ENCODE measurements around the gene ATRX. TPM values are rescaled to one million over a fixed set of nuclear protein-coding genes. Genes with fewer than 3 reads are reported as not detected.
A peak's percentile ranks its signal among the peaks of the same experiment; 100 is the strongest.
"Not testable (repeated sequence)": the region's sequence is repeated elsewhere in the genome, so short reads cannot be mapped to it uniquely, and the experiment has no call there.

ATRX gene
- total and polyA plus RNA-seq, 2 donors (not counting 1 experiment from before 2014, with no cell fraction given): 19.3 to 173 TPM

DNA sequence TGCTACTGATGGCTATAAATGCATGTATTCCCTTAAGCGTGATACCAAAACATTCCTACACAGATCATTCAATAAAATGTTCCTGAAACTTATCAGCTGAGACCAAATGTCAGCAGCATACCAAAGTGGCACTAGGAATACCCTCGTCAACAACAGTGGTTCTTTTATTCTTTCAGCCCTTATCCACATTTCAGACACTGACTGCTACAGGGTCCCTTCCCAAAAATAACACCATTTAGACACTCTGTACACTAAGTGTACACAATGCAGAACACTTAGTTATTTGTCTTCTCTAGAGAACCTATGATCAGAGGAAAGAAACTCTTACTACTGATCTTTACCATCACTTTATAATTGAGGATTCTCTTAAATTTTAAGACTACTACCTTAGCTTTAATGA is 94.1 kb downstream of the ATRX start:
- Histone ChIP-seq H3K9me3 (ENCODE audit: control extremely low read depth in 1 of 3, control insufficient read depth in 2 of 3, insufficient read depth in 1 of 3, low read length in 2 of 3) (no peaks in the 10 kb centered on the region), H3K4me3 (ENCODE audit: control extremely low read depth in 1 of 5, extremely low read depth in 1 of 5, insufficient read depth in 1 of 5, low read depth in 2 of 5, low read length in 4 of 5) (no peak overlapping the region), H3K27me3 (replicated peaks in 1 of 4; ENCODE audit: control extremely low read depth in 1 of 4, control insufficient read depth in 3 of 4, insufficient read depth in 4 of 4, low read length in 3 of 4) (no peaks in the 10 kb centered on the region), H3K79me2 (ENCODE audit: control insufficient read depth, insufficient read depth, low read length) (peaks cover 6% of the 10 kb centered on the region), H3K36me3 (replicated peaks in 1 of 2; ENCODE audit: control extremely low read depth in 1 of 2, control insufficient read depth in 1 of 2, extremely low read depth in 1 of 2, insufficient read depth in 2 of 2, low read length in 1 of 2) (peaks cover 3 to 25% of the 10 kb centered on the region in 2 experiments), H3K9ac (ENCODE audit: low read length) (no peak overlapping the region), H3K4me1 (ENCODE audit: control insufficient read depth in 2 of 2, insufficient read depth in 2 of 2, low read length in 2 of 2) (peaks cover 0 to 3% of the 10 kb centered on the region in 2 donors), H3K4me2 (replicated peaks; ENCODE audit: low read depth, low read length, poor library complexity, severe bottlenecking) (no peak overlapping the region), H2AFZ (ENCODE audit: insufficient read depth, low read depth, low read length, poor library complexity, severe bottlenecking) (no peak overlapping the region), H3K27ac (ENCODE audit: low read length in 2 of 2) (no peak overlapping the region), H4K20me1 (ENCODE audit: control insufficient read depth, insufficient read depth, low read length, poor library complexity, severe bottlenecking) (no peaks in the 10 kb centered on the region)
- Mint-ChIP-seq H3K4me1 (peaks cover 13% of the 10 kb centered on the region), H3K27me3 (no peaks in the 10 kb centered on the region), H3K4me3 (no peak overlapping the region), H3K9me3 (ENCODE audit: insufficient read depth) (no peaks in the 10 kb centered on the region), H3K27ac (peak overlapping the region; percentile 4)
- ChIA-PET POLR2A (no interaction called here), CTCF (no interaction called here)
- no peak for TF ChIP-seq EZH2 (IDR thresholded peaks at IDR 0.05; ENCODE audit: borderline replicate concordance, insufficient read depth, low read depth, low read length, poor library complexity, severe bottlenecking)
- TF ChIP-seq, protein P1, sequence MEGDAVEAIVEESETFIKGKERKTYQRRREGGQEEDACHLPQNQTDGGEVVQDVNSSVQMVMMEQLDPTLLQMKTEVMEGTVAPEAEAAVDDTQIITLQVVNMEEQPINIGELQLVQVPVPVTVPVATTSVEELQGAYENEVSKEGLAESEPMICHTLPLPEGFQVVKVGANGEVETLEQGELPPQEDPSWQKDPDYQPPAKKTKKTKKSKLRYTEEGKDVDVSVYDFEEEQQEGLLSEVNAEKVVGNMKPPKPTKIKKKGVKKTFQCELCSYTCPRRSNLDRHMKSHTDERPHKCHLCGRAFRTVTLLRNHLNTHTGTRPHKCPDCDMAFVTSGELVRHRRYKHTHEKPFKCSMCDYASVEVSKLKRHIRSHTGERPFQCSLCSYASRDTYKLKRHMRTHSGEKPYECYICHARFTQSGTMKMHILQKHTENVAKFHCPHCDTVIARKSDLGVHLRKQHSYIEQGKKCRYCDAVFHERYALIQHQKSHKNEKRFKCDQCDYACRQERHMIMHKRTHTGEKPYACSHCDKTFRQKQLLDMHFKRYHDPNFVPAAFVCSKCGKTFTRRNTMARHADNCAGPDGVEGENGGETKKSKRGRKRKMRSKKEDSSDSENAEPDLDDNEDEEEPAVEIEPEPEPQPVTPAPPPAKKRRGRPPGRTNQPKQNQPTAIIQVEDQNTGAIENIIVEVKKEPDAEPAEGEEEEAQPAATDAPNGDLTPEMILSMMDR (IDR thresholded peaks at IDR 0.05): no peak
- 100% methylated on average over 1 of the region's 2 CpGs for WGBS (ENCODE audit: insufficient coverage)
- ATAC-seq (ENCODE audit: low read depth) (no peak), DNase-seq (no peak)
- intact Hi-C loops (cut with micrococcal nuclease): loop anchor here (10.0 kb wide), 1 partner anchor 93 kb away; the partner anchor contains the start of gene ATRX

DNA sequence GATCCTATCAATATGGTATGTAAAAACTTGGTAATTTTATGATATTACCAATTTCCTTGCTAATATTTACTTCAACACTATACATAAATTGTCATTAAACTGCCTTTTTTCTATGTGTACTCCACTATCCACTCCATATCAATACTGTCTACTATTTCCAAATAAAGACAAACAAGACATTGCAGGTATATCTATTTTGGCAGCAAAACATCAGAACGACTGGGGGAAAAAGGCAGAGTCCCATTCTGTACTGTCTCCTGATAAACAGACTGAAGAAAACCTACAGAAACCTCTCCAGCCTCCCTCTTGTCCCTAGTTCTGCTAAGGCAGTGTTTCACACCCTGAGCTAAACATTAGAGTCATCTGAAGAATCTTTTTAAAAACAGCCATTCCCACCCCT is 96.6 kb downstream of the ATRX start:
- H4K20me1 ChIP-seq (ENCODE audit: control insufficient read depth, insufficient read depth, low read length, poor library complexity, severe bottlenecking): no peaks in the 10 kb centered on the region
- Mint-ChIP-seq H3K4me1 (peaks cover 8% of the 10 kb centered on the region), H3K9me3 (ENCODE audit: insufficient read depth) (no peaks in the 10 kb centered on the region), H3K27me3 (no peaks in the 10 kb centered on the region), H3K27ac (no peak overlapping the region), H3K4me3 (no peak overlapping the region)
- CTCF ChIA-PET: no interaction called here
- H3K36me3 ChIP-seq (replicated peaks in 1 of 2; ENCODE audit: control extremely low read depth in 1 of 2, control insufficient read depth in 1 of 2, extremely low read depth in 1 of 2, insufficient read depth in 2 of 2, low read length in 1 of 2): peaks cover 5 to 35% of the 10 kb centered on the region in 2 experiments
- peaks cover 3% of the 10 kb centered on the region for H3K79me2 ChIP-seq (ENCODE audit: control insufficient read depth, insufficient read depth, low read length)
- peaks cover 0 to 3% of the 10 kb centered on the region in 2 donors for H3K4me1 ChIP-seq (ENCODE audit: control insufficient read depth in 2 of 2, insufficient read depth in 2 of 2, low read length in 2 of 2)
- H2AFZ ChIP-seq (ENCODE audit: insufficient read depth, low read depth, low read length, poor library complexity, severe bottlenecking): no peak overlapping the region
- DNase-seq: no peak
- ATAC-seq (ENCODE audit: low read depth): no peak
- TF ChIP-seq, protein P1 (IDR thresholded peaks at IDR 0.05): no peak
- no peak for TF ChIP-seq EZH2 (IDR thresholded peaks at IDR 0.05; ENCODE audit: borderline replicate concordance, insufficient read depth, low read depth, low read length, poor library complexity, severe bottlenecking)
- no peaks in the 10 kb centered on the region for H3K9me3 ChIP-seq (ENCODE audit: control extremely low read depth in 1 of 3, control insufficient read depth in 2 of 3, insufficient read depth in 1 of 3, low read length in 2 of 3)
- POLR2A ChIA-PET: no interaction called here
- no peak overlapping the region for H3K4me3 ChIP-seq (ENCODE audit: control extremely low read depth in 1 of 5, extremely low read depth in 1 of 5, insufficient read depth in 1 of 5, low read depth in 2 of 5, low read length in 4 of 5)
- no peak overlapping the region for H3K4me2 ChIP-seq (replicated peaks; ENCODE audit: low read depth, low read length, poor library complexity, severe bottlenecking)
- H3K27me3 ChIP-seq (replicated peaks in 1 of 4; ENCODE audit: control extremely low read depth in 1 of 4, control insufficient read depth in 3 of 4, insufficient read depth in 4 of 4, low read length in 3 of 4): no peaks in the 10 kb centered on the region
- H3K9ac ChIP-seq (ENCODE audit: low read length): no peak overlapping the region
- H3K27ac ChIP-seq (ENCODE audit: low read length in 2 of 2): no peak overlapping the region
- intact Hi-C loops (cut with micrococcal nuclease): no loop called here
- WGBS (ENCODE audit: insufficient coverage): 100% methylated on average over 1 of the region's 1 CpG

DNA sequence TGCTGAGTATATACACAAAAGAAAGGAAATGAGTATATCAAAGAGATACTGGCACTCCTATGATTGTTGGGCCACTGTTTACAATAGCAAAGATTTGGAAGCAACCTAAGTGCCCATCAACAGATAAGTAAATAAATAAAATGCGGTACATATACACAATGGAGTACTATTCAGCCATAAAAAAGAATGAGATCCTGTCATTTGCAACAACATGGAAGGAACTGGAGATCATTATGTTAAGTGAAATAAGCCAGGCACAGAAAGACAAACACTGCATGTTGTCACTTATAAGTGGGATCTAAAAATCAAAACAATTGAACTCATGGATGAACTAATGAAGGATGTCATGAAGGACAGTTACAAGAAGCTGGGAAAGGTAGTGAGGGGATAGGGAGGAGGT is 100.3 kb downstream of the ATRX start:
- H3K27ac ChIP-seq (ENCODE audit: low read length in 2 of 2); ATAC-seq (ENCODE audit: low read depth): not testable (repeated sequence)
- WGBS (ENCODE audit: insufficient coverage): no CpG with 5 or more reads among the region's 1 CpG

More for the DNA sequence above, 100.3 kb downstream of the ATRX start:
- H3K27me3 Mint-ChIP-seq; DNase-seq; H3K9ac ChIP-seq (ENCODE audit: low read length); CTCF ChIA-PET; H3K4me3 ChIP-seq (ENCODE audit: control extremely low read depth in 1 of 5, extremely low read depth in 1 of 5, insufficient read depth in 1 of 5, low read depth in 2 of 5, low read length in 4 of 5); H3K4me2 ChIP-seq (replicated peaks; ENCODE audit: low read depth, low read length, poor library complexity, severe bottlenecking); H2AFZ ChIP-seq (ENCODE audit: insufficient read depth, low read depth, low read length, poor library complexity, severe bottlenecking); H3K27ac Mint-ChIP-seq; H3K4me3 Mint-ChIP-seq; H3K9me3 ChIP-seq (ENCODE audit: control extremely low read depth in 1 of 3, control insufficient read depth in 2 of 3, insufficient read depth in 1 of 3, low read length in 2 of 3); H3K4me1 ChIP-seq (ENCODE audit: control insufficient read depth in 2 of 2, insufficient read depth in 2 of 2, low read length in 2 of 2); H3K79me2 ChIP-seq (ENCODE audit: control insufficient read depth, insufficient read depth, low read length); POLR2A ChIA-PET; intact Hi-C loops (cut with micrococcal nuclease); H3K4me1 Mint-ChIP-seq; H3K9me3 Mint-ChIP-seq (ENCODE audit: insufficient read depth); H4K20me1 ChIP-seq (ENCODE audit: control insufficient read depth, insufficient read depth, low read length, poor library complexity, severe bottlenecking); H3K27me3 ChIP-seq (replicated peaks in 1 of 4; ENCODE audit: control extremely low read depth in 1 of 4, control insufficient read depth in 3 of 4, insufficient read depth in 4 of 4, low read length in 3 of 4): not testable (repeated sequence)
- H3K36me3 ChIP-seq (replicated peaks in 1 of 2; ENCODE audit: control extremely low read depth in 1 of 2, control insufficient read depth in 1 of 2, extremely low read depth in 1 of 2, insufficient read depth in 2 of 2, low read length in 1 of 2): peaks cover 5 to 42% of the 10 kb centered on the region in 2 experiments

All from B cell (primary cell).